Right renal pelvis (tissue), 4 donors: Measurements from ENCODE around the gene ARHGEF1. TPM values are rescaled to one million over a fixed set of nuclear protein-coding genes. Genes with fewer than 3 reads are reported as not detected.
A peak's percentile ranks its signal among the peaks of the same experiment; 100 is the strongest.

Source experiments
- DNase-seq, 4 donors: peaks; one replicate each; pipeline ENCODE4 v3.0.0-alpha.2; 2013; ENCODE audit warnings: low read depth in 4 of 4, low spot score in 3 of 4, missing footprints in 1 of 4
- polyA plus RNA-seq, 4 donors: library from polyadenylated mRNA; unstranded; fragments of 120-200 nt; gene quantifications; one replicate each; pipeline ENCODE4 v1.2.1, GENCODE V29; 2013; ENCODE audit not compliant: insufficient read length in 4 of 4

Gene ARHGEF1
- polyA plus RNA-seq, 4 donors, result 39.1 to 59.6 (median 47.1) TPM

GRCh38 chr19:41940731-41941409 is 57.9 kb downstream of the ARHGEF1 start:
- DNase-seq, result no peak

- DNase-seq, result no peak
These were observed 58.6 kb downstream of the ARHGEF1 start for GRCh38 chr19:41941410-41942202.

GRCh38 chr19:41944336-41944735 is 61.4 kb downstream of the ARHGEF1 start:
- no peak for DNase-seq

GRCh38 chr19:41945135-41945766 is 62.3 kb downstream of the ARHGEF1 start:
- no peak for DNase-seq

GRCh38 chr19:41947091-41947490 is 64.1 kb downstream of the ARHGEF1 start:
- no peak for DNase-seq

- peak in 1 of 4 donors; percentile 28 for DNase-seq
These were observed 68.7 kb downstream of the ARHGEF1 start for GRCh38 chr19:41951686-41952172.

- DNase-seq, result no peak
These were observed 72.5 kb downstream of the ARHGEF1 start for GRCh38 chr19:41955521-41955920.

- no peak for DNase-seq
These were observed 73.6 kb downstream of the ARHGEF1 start for GRCh38 chr19:41956621-41957020.

Other genes with a start within 250 kb of the ARHGEF1 start
- not detected for gene CEACAM7, start 194.9 kb upstream of the ARHGEF1 start, polyA plus RNA-seq
- under 1 TPM; 0.04 to 0.40 (median 0.07) TPM for gene CEACAM5, start 174.6 kb upstream of the ARHGEF1 start, polyA plus RNA-seq
- gene CEACAM6, start 127.7 kb upstream of the ARHGEF1 start, polyA plus RNA-seq, result under 1 TPM; 0.12 to 0.34 (median 0.14) TPM
- under 1 TPM in 1 of 4 donors, not detected in 3; 0.06 TPM for gene CEACAM3, start 86.6 kb upstream of the ARHGEF1 start, polyA plus RNA-seq
- gene LYPD4, start 38.5 kb upstream of the ARHGEF1 start, polyA plus RNA-seq, result under 1 TPM in 1 of 4 donors, not detected in 3; 0.08 TPM
- under 1 TPM in 1 of 4 donors, not detected in 3; 0.19 TPM for gene DMRTC2, start 38.1 kb upstream of the ARHGEF1 start, polyA plus RNA-seq
- gene RPS19, start 22.9 kb upstream of the ARHGEF1 start, polyA plus RNA-seq, result 1,000 to 10,000 TPM; 1,099 to 1,885 (median 1,269) TPM
- gene CD79A, start 5.9 kb upstream of the ARHGEF1 start, polyA plus RNA-seq, result 1 to 10 TPM; 1.0 to 1.4 (median 1.2) TPM
- gene ERFL, start 45.3 kb downstream of the ARHGEF1 start, polyA plus RNA-seq, result under 1 TPM in 3 of 4 donors, not detected in 1; 0.08 to 0.12 (median 0.12) TPM
- 100 to 1,000 TPM in 1 of 4 donors, 10 to 100 TPM in 3; 48.1 to 103 (median 66.2) TPM for gene RABAC1, start 76.1 kb downstream of the ARHGEF1 start, polyA plus RNA-seq
- under 1 TPM; 0.13 to 0.87 (median 0.32) TPM for gene ATP1A3, start 111.0 kb downstream of the ARHGEF1 start, polyA plus RNA-seq
- gene GRIK5, start 187.0 kb downstream of the ARHGEF1 start, polyA plus RNA-seq, result 10 to 100 TPM; 21.5 to 26.9 (median 22.8) TPM
- 10 to 100 TPM; 14.0 to 18.2 (median 14.7) TPM for gene ZNF574, start 193.0 kb downstream of the ARHGEF1 start, polyA plus RNA-seq
- 1 to 10 TPM in 2 of 4 donors, under 1 TPM in 2; 0.55 to 1.4 (median 0.90) TPM for gene POU2F2, start 249.3 kb downstream of the ARHGEF1 start, polyA plus RNA-seq